Bronchial epithelial cell (primary cell): ENCODE data around the gene KRT33B. TPM values are rescaled to one million over a fixed set of nuclear protein-coding genes. Genes with fewer than 3 reads are reported as not detected.

Source experiments
- DNase-seq: peaks from one replicate; pipeline ENCODE4 v3.0.0-alpha.2; 2010; ENCODE audit warnings: low read depth
- FAIRE-seq: peaks from 2 replicates; lab custom pipeline; 2011; peaks lifted over from hg19 to GRCh38; lab: Jason Lieb, UNC
- H3K27me3 ChIP-seq: 2 replicates; pipeline ENCODE4 v1.5.1; 2011; ENCODE audit warnings: low read length; ENCODE audit not compliant: control insufficient read depth, insufficient read depth
- H3K36me3 ChIP-seq: 2 replicates; pipeline ENCODE4 v1.5.1; 2011; ENCODE audit warnings: low read length; ENCODE audit not compliant: control insufficient read depth, insufficient read depth
- H3K4me3 ChIP-seq: 2 replicates; pipeline ENCODE4 v1.5.1; 2011; ENCODE audit warnings: mild to moderate bottlenecking, low read depth, low read length, control low read depth
- total RNA-seq: library from RNA; depleted of rRNA; stranded (reverse); fragments of >200 nt; gene quantifications from 2 replicates; pipeline ENCODE4 v1.2.1, GENCODE V29; 2014
- TF ChIP-seq, protein P1 (sequence below): IDR thresholded peaks from 2 replicates; pipeline ENCODE4 v1.5.1; 2011; ENCODE audit warnings: mild to moderate bottlenecking, moderate library complexity, low read length, control low read depth, inconsistent platforms; ENCODE audit not compliant: insufficient read depth, severe bottlenecking

Gene KRT33B
- total RNA-seq, 1 donor from 2014 or later = 0.79 TPM

DNA sequence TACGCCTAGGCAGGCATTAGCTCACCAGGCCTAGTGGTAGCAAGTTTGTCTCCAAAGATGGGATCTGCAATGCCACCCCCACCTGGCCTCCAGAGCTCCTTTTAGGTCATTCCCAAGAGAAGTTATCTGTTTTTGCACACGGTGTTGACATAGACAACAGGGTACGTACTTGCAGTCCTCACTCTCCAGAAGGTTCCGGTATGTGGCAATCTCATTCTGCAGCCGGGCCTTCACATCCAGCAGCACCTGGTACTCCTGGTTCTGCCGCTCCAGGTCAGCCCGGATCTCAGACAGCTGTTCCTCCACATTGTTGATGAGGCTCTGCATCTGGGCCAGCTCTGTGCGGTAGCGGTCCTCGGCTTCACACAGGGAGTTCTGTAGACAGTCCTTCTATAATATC is 37.6 kb upstream of the KRT33B start:
- no peak for DNase-seq
- TF ChIP-seq, protein P1, sequence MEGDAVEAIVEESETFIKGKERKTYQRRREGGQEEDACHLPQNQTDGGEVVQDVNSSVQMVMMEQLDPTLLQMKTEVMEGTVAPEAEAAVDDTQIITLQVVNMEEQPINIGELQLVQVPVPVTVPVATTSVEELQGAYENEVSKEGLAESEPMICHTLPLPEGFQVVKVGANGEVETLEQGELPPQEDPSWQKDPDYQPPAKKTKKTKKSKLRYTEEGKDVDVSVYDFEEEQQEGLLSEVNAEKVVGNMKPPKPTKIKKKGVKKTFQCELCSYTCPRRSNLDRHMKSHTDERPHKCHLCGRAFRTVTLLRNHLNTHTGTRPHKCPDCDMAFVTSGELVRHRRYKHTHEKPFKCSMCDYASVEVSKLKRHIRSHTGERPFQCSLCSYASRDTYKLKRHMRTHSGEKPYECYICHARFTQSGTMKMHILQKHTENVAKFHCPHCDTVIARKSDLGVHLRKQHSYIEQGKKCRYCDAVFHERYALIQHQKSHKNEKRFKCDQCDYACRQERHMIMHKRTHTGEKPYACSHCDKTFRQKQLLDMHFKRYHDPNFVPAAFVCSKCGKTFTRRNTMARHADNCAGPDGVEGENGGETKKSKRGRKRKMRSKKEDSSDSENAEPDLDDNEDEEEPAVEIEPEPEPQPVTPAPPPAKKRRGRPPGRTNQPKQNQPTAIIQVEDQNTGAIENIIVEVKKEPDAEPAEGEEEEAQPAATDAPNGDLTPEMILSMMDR = no peak
- peak; percentile 32 for FAIRE-seq
- no peaks in the 10 kb centered on the region for H3K27me3 ChIP-seq
- no peak overlapping the region for H3K4me3 ChIP-seq
- H3K36me3 ChIP-seq = no peaks in the 10 kb centered on the region

DNA sequence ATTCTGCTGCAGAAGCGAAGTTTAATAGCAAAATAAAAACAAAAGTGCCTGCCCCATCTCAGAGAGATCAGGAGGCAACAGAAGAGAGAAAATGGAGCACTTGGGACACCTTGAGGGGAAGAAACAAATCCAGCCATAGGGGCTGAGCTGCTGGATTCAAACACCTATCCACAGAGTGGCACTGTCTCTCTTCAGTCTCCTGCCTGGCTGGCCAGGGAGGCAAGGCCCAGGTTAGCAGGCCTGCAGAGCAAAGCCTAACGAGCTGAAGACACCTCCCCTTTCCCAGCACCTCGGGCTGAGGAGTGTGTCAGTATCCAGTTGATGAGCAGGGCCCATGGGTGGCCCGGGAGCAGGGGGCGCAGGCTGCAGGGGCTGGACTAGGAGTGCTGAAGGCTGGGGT is 36.6 kb upstream of the KRT33B start:
- DNase-seq (peak; percentile 50), FAIRE-seq (peak; percentile 60)
- no peaks in the 10 kb centered on the region for H3K27me3 ChIP-seq
- TF ChIP-seq, protein P1 = peak; percentile 52
- H3K4me3 ChIP-seq = no peak overlapping the region
- H3K36me3 ChIP-seq = no peaks in the 10 kb centered on the region

DNA sequence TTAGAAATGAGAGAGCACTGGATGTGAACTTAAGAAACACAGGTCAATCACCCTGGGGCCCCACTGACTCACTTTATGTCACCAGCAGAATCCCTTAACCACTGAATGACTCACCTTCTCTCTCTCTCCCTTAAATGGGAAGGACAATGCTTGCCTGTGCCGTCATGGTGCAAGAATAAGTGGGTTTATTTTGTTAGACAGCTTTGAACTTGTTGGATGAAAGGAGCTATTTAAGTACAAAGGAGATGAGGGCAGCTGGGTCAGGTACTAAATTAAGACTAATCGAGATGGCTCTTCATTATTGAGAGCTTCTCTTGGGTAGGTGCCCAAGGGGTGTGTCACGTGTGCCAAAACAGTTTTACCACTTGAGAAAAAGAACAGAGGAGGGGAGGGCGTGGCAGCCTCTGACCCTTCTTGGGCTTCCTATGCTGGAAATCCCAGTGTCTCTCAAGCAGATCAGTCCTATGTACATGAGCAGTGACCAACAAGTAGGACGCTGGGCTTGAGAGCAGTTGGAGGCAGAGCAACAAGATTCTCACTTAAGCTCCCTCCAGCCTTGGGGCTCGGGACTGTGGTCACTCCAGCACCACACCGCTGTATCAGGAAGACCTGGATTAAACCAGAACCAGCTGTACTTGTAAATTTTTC is 34.5 kb upstream of the KRT33B start:
- H3K4me3 ChIP-seq = no peak overlapping the region
- TF ChIP-seq, protein P1 = no peak
- H3K36me3 ChIP-seq = no peaks in the 10 kb centered on the region
- H3K27me3 ChIP-seq = no peaks in the 10 kb centered on the region
- DNase-seq (peak; percentile 100), FAIRE-seq (peak; percentile 96)

DNA sequence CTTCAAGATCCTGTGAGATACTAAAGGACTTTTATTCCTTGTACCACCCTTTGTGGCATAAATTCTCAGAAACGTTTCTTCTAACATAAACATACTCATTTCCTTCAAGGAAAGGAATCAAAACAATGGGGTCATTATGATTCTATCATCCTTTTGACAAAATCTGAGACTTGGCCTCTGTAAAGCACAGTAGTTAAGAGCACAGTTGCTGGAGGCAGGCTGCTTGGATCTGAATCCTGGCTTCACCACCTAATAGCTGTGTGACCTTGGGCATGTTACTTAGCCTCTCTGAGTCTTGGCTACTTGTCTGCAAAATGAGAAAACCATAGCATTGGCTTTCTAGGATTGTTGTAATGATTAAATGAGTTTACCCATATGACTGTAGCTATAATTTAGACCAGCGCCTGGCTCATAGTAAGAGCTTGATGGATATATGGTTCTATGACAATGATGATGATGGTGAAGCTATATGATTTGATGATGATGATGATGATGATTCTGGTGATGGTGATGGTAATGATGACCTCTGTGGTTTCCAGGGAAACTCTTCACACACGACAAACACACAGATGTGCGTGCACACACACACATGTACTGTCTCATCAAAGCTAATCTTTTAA is 33.9 kb upstream of the KRT33B start:
- TF ChIP-seq, protein P1 = no peak
- H3K27me3 ChIP-seq = no peaks in the 10 kb centered on the region
- H3K36me3 ChIP-seq = no peaks in the 10 kb centered on the region
- FAIRE-seq = no peak
- no peak overlapping the region for H3K4me3 ChIP-seq
- DNase-seq = no peak

DNA sequence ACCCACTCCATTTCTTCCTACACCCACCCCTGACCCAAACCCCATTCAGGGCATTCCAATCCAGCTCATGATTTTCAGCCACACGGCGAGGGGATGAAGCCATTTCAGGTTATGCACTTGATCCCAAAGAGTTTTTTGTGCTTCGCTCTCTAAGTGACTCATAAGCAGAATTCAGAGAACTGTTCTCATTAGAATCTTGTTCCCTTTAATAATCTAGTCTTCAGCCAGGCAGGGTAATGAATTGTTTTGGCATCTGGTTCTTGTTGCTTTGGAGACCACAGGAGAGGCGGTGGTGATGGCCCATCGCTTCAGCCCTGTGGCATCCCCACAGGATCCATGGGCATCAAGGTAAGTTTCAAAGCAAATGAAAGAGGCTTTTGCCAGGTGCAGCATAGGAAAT is 32.5 kb upstream of the KRT33B start:
- DNase-seq (no peak), FAIRE-seq (no peak)
- TF ChIP-seq, protein P1 = no peak
- no peak overlapping the region for H3K4me3 ChIP-seq
- H3K27me3 ChIP-seq = no peaks in the 10 kb centered on the region
- H3K36me3 ChIP-seq = no peaks in the 10 kb centered on the region
